ENCODE measurements around the gene ADH6. TPM values are rescaled to one million over a fixed set of nuclear protein-coding genes. Genes with fewer than 3 reads are reported as not detected.
A peak's percentile ranks its signal among the peaks of the same experiment; 100 is the strongest.

The ADH6 gene
- total RNA-seq, 6 experiments from 2014 or later = 73.9 to 213 (median 124) TPM

DNA sequence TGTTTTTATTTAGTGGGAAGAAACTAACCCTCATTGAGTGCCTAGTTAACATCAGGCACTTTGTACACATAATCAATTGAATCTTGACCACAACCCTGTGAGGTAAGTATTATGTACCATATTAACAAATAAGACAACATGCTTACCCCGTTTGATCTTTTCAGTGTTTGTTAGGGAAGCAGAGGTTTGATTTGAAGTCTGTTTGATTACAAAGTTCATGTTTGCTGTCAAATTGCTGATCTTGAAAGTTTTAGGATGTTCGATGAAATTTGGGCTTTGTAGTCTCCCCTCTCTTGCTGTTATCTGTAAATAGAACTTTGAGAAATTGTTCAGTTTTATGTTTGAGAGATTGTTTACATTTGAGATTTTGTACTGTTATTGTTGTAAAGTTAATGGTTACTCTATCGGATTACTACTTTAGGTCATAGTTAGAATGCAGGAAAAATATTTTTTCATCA lies 61.5 kb downstream of the ADH6 start:
- H3K27ac ChIP-seq = peak overlapping the region; percentile 47 to 85 (median 66)

DNA sequence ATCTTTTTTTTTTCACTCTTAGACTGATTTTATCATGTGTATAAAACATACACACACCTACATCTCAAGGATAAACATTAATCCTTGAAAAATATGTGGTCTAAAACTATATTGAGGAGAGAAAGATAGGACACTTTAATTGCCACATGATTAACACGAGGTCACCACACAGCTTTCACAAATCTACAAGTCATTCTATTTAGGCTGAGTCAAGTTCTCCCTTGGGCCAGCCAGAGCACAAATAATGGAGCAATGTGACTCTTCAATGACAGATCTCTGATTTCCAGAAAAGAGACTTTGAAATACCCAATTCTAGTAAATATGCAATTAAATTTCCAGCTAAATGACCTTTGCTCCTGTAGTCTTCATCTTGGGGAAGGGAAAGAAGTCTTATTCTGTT lies 62.1 kb downstream of the ADH6 start:
- H3K27me3 ChIP-seq = no peaks in the 10 kb centered on the region
- H3K4me3 ChIP-seq = no peak overlapping the region
- no peaks in the 10 kb centered on the region for H3K36me3 ChIP-seq
- H3K9me3 ChIP-seq = no peaks in the 10 kb centered on the region
- intact Hi-C loops (cut with DNase I) = no loop called here
- peaks cover 0 to 76% (median 22%) of the 10 kb centered on the region in 4 donors for H3K4me1 ChIP-seq
- H3K27ac ChIP-seq = peak overlapping the region; percentile 47 to 85 (median 66)
- peak in 1 of 3 donors; percentile 66 for DNase-seq
- 29% methylated on average over 1 of the region's 1 CpG for WGBS (ENCODE audit: insufficient coverage, low coverage, low lambda C conversion rate, missing lambda C conversion rate)
- TF ChIP-seq, protein P1, sequence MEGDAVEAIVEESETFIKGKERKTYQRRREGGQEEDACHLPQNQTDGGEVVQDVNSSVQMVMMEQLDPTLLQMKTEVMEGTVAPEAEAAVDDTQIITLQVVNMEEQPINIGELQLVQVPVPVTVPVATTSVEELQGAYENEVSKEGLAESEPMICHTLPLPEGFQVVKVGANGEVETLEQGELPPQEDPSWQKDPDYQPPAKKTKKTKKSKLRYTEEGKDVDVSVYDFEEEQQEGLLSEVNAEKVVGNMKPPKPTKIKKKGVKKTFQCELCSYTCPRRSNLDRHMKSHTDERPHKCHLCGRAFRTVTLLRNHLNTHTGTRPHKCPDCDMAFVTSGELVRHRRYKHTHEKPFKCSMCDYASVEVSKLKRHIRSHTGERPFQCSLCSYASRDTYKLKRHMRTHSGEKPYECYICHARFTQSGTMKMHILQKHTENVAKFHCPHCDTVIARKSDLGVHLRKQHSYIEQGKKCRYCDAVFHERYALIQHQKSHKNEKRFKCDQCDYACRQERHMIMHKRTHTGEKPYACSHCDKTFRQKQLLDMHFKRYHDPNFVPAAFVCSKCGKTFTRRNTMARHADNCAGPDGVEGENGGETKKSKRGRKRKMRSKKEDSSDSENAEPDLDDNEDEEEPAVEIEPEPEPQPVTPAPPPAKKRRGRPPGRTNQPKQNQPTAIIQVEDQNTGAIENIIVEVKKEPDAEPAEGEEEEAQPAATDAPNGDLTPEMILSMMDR (IDR thresholded peaks at IDR 0.05) = no peak
- no peak for TF ChIP-seq POLR2A (IDR thresholded peaks at IDR 0.05)
- peak; percentile 47 to 68 (median 65) for ATAC-seq

More for the DNA sequence above, 61.5 kb downstream of the ADH6 start:
- WGBS (ENCODE audit: insufficient coverage, low coverage, low lambda C conversion rate, missing lambda C conversion rate) = 25% methylated on average over 3 of the region's 3 CpGs
- peak; percentile 57 to 75 (median 70) for ATAC-seq
- intact Hi-C loops (cut with DNase I) = no loop called here
- no peaks in the 10 kb centered on the region for H3K27me3 ChIP-seq
- no peak for DNase-seq
- H3K9me3 ChIP-seq = no peaks in the 10 kb centered on the region
- no peaks in the 10 kb centered on the region for H3K36me3 ChIP-seq
- no peak overlapping the region for H3K4me3 ChIP-seq
- H3K4me1 ChIP-seq = peaks cover 0 to 71% (median 22%) of the 10 kb centered on the region in 4 donors
- no peak for TF ChIP-seq POLR2A (IDR thresholded peaks at IDR 0.05)
- TF ChIP-seq, protein P1 (IDR thresholded peaks at IDR 0.05) = peak in 1 of 4 donors; percentile 5

DNA sequence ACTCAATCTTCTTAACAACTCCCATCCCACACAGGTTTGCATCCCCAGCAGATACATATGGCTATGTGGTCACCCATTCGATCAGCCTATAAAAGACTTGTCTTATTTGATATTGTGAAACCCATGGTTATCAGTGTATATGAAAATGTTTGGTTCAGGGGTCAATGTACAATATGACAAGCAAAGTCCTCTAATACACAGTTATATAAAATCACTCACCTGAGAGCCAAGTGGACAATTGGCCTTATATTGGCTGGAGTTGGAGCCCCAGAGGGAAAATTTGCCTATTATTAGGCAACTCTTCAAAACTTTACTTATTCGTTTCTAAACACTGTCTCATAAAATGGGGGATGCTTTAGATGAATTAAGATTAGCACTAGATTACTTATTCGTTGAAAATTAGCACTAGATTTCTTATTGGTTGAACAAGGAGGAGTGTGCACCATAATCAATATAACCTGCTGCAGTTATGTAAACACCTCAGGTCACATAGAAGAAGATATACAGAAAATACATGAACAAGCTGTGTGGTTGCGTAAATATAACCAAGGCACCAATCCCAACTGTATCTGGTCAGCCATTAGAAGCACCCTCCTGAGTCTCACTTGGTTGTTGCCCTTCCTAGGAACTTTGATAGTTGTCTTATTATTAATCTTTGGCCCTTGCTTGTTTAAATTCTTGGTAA lies 64.2 kb downstream of the ADH6 start:
- DNase-seq (no peak), ATAC-seq (peak; percentile 30 to 67 (median 52))
- H3K27ac ChIP-seq = peak overlapping the region in 2 of 3 donors; percentile 66 to 85
- H3K27me3 ChIP-seq = no peaks in the 10 kb centered on the region
- WGBS (ENCODE audit: insufficient coverage, low coverage, low lambda C conversion rate, missing lambda C conversion rate) = 31% methylated on average over 4 of the region's 4 CpGs
- intact Hi-C loops (cut with DNase I) = no loop called here
- no peaks in the 10 kb centered on the region for H3K36me3 ChIP-seq
- no peaks in the 10 kb centered on the region for H3K9me3 ChIP-seq
- H3K4me1 ChIP-seq = peaks cover 0 to 79% (median 20%) of the 10 kb centered on the region in 4 donors
- H3K4me3 ChIP-seq = no peak overlapping the region
- TF ChIP-seq POLR2A (IDR thresholded peaks at IDR 0.05) = no peak
- TF ChIP-seq, protein P1 (IDR thresholded peaks at IDR 0.05) = no peak

Other genes with a start within 250 kb of the ADH6 start
- gene METAP1, start 223.5 kb downstream of the ADH6 start, total RNA-seq = 10 to 100 TPM; 12.4 to 16.8 (median 14.9) TPM
- 100 to 1,000 TPM; 109 to 170 (median 131) TPM for gene ADH5, start 130.5 kb downstream of the ADH6 start, total RNA-seq
- 100 to 1,000 TPM; 133 to 957 (median 467) TPM for gene ADH4, start 74.9 kb downstream of the ADH6 start, total RNA-seq
- gene ADH1A, start 71.7 kb upstream of the ADH6 start, total RNA-seq = 100 to 1,000 TPM in 4 of 6 experiments, 10 to 100 TPM in 2; 72.1 to 676 (median 323) TPM
- 1,000 to 10,000 TPM in 3 of 6 experiments, 100 to 1,000 TPM in 3; 531 to 4,444 (median 1,842) TPM for gene ADH1B, start 102.2 kb upstream of the ADH6 start, total RNA-seq
- gene ADH1C, start 133.5 kb upstream of the ADH6 start, total RNA-seq = 100 to 1,000 TPM; 187 to 684 (median 490) TPM
- gene ADH7, start 216.1 kb upstream of the ADH6 start, total RNA-seq = under 1 TPM in 1 of 6 experiments, not detected in 5; 0.42 TPM